Umbilical cord (tissue), 2 donors: Measurements from ENCODE around the gene CRABP1. TPM values are rescaled to one million over a fixed set of nuclear protein-coding genes. Genes with fewer than 3 reads are reported as not detected.

Source experiments
- DNase-seq: peaks from one replicate; pipeline ENCODE4 v3.0.0-alpha.2; 2015; ENCODE audit warnings: low spot score
- total RNA-seq: library from RNA; depleted of rRNA; stranded (reverse); fragments of >200 nt; gene quantifications from one replicate; pipeline ENCODE4 v1.2.3, GENCODE V29; 2014; ENCODE audit warnings: low replicate concordance; ENCODE audit not compliant: insufficient read depth

The CRABP1 gene
- total RNA-seq, 1 donor from 2014 or later = 7.7 TPM

- peak; percentile 56 for DNase-seq
Measured at GRCh38 chr15:78317145-78317836, 22.9 kb upstream of the CRABP1 start.

GRCh38 chr15:78319588-78319987 is 20.6 kb upstream of the CRABP1 start:
- DNase-seq = no peak

DNA sequence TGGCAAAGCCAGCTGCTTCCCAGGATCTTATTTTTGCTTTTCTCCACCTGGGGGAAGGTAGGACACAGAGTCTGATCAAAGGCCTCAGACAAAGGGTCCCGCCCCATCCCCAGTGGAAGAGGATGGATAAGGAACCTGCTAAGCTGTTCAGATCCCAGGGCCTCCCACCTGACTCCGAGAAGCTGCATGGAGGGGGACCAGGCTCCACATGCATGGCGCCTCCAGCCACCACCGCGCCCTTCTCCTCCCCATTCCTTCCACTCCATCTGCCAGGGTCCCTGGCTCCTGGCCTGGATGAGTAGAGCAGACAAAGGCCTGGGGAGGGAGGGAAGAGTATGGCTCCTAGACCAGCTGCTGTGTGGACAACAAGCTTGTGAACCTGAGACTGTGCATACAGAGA is 20.0 kb upstream of the CRABP1 start:
- no peak for DNase-seq

DNA sequence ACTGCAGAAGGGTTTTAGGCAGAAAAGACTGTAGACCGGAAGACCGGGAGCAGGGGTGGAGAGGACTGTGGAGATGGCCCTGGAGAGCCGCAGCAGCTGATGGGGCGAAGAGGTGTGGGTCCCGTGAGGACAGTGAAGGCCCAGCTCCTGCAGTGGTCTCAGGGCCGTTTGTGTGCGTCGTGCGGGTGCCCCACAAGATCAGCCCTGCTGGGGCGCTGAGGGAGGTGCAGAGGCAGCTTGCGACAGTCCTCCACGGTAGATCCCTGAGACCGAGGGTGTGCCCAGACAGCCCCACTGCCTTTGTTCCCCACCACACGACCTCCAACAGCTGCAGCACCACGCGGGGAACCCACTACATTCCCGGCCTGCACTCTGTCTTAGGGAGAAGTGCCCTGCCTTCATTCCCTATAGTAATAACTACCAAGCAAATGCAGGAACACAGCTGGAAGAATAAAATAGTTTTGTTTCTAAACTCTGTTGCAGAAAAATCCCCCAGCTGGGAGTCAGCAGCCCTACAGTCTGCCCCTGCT is 19.0 kb upstream of the CRABP1 start:
- DNase-seq = no peak

- DNase-seq = no peak
Measured at GRCh38 chr15:78321786-78322185, 18.4 kb upstream of the CRABP1 start.

GRCh38 chr15:78322243-78322642 is 17.9 kb upstream of the CRABP1 start:
- DNase-seq = peak; percentile 51

DNA sequence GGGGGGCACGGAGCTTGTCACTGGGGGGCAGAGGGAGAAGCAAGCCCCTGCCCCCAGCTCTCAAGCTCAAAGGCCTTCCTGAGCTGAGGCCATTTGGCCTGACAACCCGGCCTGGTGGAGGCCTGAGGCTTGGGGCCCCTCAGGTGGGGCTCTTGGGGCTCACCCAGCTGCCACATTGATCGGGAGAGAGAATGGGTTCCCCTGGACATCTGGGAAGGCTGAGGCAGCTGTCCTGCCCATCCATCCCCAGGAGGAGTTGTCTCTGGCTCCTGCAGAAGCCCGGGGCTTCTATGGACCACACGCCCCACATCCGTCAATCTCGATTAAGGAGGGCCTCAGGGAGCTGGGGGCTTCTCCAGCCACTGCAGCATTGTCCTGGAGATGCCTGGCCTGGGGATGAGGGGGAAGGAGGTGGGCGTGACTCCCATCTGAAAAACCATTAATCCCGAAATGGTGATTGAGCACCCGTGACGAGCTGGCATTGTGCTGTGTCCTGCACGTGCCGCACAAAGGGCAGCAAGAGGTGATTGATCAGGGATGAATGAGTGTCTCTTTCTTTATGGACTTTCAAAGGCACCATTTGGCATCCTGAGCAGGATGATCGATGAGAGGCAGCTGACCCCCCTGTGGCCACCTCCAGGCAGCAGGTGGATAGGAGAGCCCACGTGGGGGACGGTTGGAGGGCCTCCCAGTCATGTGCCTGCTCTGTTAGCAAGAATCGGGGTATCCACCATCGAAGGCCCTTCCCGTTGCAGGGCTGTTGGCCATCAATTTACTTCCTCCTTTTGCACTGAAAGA is 17.2 kb upstream of the CRABP1 start:
- no peak for DNase-seq

DNA sequence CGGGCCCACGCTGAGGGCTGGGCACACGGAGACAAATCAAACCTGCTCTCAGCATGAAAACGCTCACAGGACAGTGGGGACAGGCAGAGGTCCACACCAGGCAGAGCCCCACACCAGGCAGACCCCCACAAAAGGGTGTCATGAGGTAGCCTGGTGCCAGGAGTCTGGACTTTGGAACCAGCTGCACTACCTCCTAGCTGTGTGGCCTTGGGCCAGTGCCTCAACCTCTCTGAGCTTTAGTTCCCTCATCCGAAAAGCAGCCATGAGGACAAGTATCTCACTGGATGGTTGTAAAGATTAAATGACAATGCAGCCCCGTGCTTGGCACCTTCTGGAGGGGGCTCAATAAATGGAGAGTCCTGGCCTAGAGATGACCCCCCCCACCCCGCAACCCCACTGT is 16.5 kb upstream of the CRABP1 start:
- DNase-seq = no peak

DNA sequence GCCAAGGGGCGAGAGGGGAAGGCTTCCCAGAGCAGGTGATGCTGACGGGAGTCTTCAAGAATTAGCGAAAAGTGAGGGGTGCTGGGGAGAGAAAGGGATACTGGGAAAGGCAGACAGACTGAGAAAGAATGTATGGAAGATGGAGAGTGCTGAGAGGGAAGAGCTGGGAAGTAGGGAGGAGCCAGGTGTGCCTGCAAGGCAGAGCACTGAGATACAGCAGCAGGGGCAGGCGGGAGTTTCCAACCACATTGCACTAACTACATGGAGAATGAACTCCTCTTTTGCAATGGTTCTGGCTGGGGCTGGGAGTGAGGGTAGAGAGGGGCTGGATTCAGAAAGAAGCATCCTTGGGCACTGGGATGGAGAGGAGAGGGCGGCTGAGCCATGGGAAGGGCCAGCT is 16.0 kb upstream of the CRABP1 start:
- DNase-seq = peak; percentile 58

DNA sequence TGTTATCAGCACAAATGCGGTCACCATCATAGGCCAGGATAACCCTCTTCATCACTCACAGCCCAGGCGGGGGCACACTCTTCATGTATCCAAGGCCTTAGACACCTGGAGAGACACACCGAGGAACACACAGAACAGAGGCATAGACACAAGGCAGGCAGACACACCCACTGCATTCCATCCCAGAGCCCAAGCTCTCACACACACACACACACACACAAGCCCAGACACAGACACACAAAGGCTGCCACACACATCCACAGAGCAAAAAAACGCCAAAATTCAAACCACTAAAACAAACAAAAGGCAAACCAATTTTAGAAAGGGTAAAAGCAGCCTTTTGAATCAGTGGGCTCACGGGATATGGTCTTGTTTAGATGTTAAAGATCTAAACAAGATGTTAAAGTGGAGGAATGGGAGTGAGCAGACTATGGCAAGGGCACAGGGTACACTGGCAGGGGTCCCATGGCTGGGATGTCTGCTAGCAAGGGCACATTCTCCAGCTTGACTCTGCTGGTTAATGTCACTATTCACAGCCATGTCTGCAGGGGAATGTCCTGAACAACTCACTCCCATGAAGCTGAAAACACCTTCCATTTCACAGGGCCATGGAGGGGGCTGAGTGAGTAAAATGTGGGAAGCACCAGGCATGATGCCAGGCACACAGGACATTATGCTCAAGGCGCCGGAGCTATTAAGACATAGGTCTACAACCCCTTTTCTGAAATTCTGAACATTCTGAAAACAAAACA is 14.9 kb upstream of the CRABP1 start:
- peak; percentile 77 for DNase-seq

GRCh38 chr15:78327466-78327865 is 12.7 kb upstream of the CRABP1 start:
- DNase-seq = no peak

- DNase-seq = no peak
Measured at GRCh38 chr15:78329625-78330024, 10.5 kb upstream of the CRABP1 start.

- no peak for DNase-seq
Measured at GRCh38 chr15:78334845-78335244, 5.3 kb upstream of the CRABP1 start.

GRCh38 chr15:78335985-78336384 is 4.2 kb upstream of the CRABP1 start:
- no peak for DNase-seq

GRCh38 chr15:78338781-78339180 is 1.4 kb upstream of the CRABP1 start:
- DNase-seq = no peak

GRCh38 chr15:78339559-78339958 is 594 bp upstream of the CRABP1 start:
- DNase-seq = no peak

DNA sequence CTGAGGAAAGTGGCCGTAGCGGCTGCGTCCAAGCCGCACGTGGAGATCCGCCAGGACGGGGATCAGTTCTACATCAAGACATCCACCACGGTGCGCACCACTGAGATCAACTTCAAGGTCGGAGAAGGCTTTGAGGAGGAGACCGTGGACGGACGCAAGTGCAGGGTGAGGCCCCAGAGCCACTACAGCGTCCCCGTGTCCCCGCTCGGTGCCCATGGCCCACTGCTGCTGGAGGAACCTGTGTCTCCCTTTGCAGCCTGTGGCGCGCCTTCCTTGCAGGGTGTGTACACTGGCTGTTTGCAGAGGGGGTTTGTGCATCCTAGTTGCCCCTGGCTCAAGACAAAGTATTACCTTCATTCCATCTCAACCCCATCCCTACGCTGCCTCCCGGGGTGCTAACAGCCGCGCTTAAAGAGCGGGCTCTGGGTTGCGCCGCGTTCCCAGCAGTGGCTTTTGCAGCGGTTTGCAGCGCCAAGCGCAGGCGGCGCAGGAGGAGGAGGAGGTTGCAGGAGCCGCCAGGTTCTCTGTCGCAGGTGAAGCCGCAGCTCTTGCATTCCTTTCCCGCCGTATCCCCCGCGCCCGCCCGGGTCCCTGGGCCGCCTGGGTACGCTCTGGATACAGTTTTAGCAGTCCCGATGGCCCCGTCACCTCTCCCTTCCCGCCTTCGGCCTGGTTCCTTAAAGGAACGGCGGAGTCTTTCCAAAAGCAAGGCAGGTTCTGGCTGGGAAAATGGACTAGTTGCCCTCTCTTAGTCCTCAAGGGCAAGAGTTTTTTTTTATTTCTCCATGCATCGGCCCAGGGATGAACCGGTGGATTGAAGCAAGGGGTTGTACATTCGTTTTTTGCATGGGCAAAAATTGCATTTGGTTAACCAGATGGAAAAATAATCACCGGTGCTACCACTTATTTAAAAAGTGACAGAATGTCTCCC is 1.2 kb downstream of the CRABP1 start:
- DNase-seq = no peak

- DNase-seq = peak; percentile 39
Measured at GRCh38 chr15:78342021-78342420, 1.9 kb downstream of the CRABP1 start.

DNA sequence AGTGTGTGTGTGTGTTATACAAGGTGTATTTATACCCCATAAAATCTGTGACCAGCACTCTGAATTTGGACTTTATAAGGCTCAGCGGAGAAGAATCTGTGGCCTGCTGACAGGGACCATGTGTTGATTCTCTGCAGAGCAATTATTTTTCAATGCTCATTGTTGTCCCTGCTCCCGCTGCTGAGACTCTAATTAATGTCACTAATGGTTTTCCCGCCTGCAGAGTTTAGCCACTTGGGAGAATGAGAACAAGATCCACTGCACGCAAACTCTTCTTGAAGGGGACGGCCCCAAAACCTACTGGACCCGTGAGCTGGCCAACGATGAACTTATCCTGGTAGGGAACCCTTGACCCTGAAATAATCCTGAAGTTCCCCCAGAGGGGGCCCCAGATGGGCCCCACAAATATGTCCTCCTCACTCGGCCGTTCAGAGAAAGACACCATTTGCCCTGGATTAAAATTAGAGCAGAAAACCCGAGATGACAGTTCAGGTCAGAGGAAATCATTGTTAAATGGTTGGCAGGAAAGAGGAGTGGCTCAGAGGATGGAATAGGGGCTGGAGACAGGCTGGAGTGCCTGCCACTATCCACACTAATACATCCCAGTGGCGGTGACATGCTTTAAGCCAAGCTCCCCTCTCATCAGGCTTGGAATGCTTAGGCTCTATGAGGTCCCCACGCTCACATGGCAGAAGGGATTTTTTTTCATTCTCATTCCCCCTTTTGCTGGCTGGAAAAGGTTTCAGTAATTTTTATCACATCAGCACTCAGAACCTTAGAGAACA is 3.3 kb downstream of the CRABP1 start:
- DNase-seq = no peak

DNA sequence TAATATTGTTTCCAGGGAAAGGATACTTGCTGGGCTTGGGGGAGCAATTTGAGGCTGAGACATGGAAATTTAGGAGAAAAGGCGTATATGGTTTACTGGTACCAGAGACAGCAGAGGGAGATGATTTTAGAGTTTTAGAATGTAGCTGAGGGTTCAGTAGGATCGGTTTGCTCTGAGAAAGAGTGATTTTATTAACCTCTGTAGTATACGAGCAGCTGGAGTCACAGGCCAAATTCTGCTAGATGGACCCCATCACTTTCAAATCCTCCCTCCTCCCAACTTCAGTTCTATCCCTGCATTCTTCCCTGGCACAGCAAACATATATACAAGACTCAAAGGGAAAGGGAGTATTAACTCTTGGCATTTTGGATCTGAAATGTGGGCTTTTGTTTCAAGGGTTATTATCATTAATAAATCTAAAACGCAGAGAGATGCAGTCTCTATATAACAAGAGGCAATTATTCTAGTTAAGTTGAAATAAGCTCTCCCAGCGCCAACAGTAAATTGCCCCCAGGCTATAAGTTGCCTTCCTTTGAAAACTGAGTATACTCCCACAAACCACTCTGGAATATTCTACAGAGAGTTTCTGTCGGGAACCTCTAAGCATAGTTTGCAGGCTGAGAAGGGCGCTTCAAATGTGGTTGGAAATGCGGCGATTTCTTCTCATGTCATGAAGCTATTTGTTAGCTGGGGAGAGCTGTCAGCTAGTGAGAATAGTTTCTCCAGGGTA is 5.4 kb downstream of the CRABP1 start:
- DNase-seq = no peak
